H1 (cell line): ENCODE results near the gene CABLES2. TPM values are rescaled to one million over a fixed set of nuclear protein-coding genes. Genes with fewer than 3 reads are reported as not detected.

Experiments
- CTCF ChIA-PET: fragments of 300-600 bp; sonication (Branson Sonifier 250); formaldehyde crosslinking; loops from one replicate; lab custom pipeline; 2021; ENCODE audit not compliant: partially characterized antibody; lab: Charles Lee
- POLR2A ChIA-PET: fragments of 300-600 bp; sonication (Branson Sonifier 250); formaldehyde crosslinking; loops from one replicate; lab custom pipeline; 2021; ENCODE audit warnings: inconsistent platforms; ENCODE audit not compliant: partially characterized antibody; lab: Charles Lee
- DNase-seq, 2 experiments: peaks; one replicate each; pipeline versions ENCODE4 v3.0.0 to v3.0.0-alpha.2; 2010 to 2022; ENCODE audit warnings: low spot score in 2 of 2, low read depth in 1 of 2, mixed read lengths in 1 of 2
- FAIRE-seq: peaks from 2 replicates; lab custom pipeline; 2011; peaks lifted over from hg19 to GRCh38; lab: Jason Lieb, UNC
- H2AFZ ChIP-seq: 2 replicates; pipeline ENCODE4 v1.8.1; 2012; ENCODE audit warnings: low read length, inconsistent platforms
- H2AK5ac ChIP-seq: 2 replicates; pipeline ENCODE4 v1.6.1; 2013; ENCODE audit warnings: low read depth, low read length
- H2BK120ac ChIP-seq: replicated peaks from 2 replicates; pipeline ENCODE3; 2013; ENCODE audit warnings: low read depth, low read length, inconsistent platforms
- H2BK12ac ChIP-seq: 2 replicates; pipeline ENCODE4 v1.6.1; 2013; ENCODE audit warnings: low read depth, low read length
- H2BK15ac ChIP-seq: 2 replicates; pipeline ENCODE4 v1.6.1; 2013; ENCODE audit warnings: low read length
- H2BK20ac ChIP-seq: 2 replicates; pipeline ENCODE4 v1.6.1; 2013; ENCODE audit warnings: low read length
- H2BK5ac ChIP-seq: 2 replicates; pipeline ENCODE4 v1.6.1; 2013; ENCODE audit warnings: low read depth, low read length
- H3K14ac ChIP-seq: 2 replicates; pipeline ENCODE4 v1.6.1; 2013; ENCODE audit warnings: inconsistent platforms; ENCODE audit not compliant: insufficient read length
- H3K18ac ChIP-seq: 2 replicates; pipeline ENCODE4 v1.6.1; 2013; ENCODE audit warnings: low read length; ENCODE audit errors: extremely low read depth
- H3K23ac ChIP-seq: 2 replicates; pipeline ENCODE4 v1.6.1; 2013; ENCODE audit warnings: inconsistent platforms; ENCODE audit not compliant: insufficient read length
- H3K23me2 ChIP-seq: 2 replicates; pipeline ENCODE4 v1.6.1; 2013; ENCODE audit warnings: low read depth, low read length
- H3K27ac ChIP-seq: 2 replicates; pipeline ENCODE4 v1.6.1; 2011; ENCODE audit warnings: low read depth, low read length, inconsistent platforms
- H3K27me3 ChIP-seq, 4 experiments: replicated peaks in 1 of 4; 1 replicate in 1 of 4; 2 replicates in 3 of 4; pipeline versions ENCODE4 v1.6.1 to v1.8.1; 2011 to 2013; ENCODE audit warnings: low read length in 3 of 4, mild to moderate bottlenecking in 3 of 4, inconsistent platforms in 2 of 4, mixed read lengths in 2 of 4, moderate library complexity in 1 of 4; ENCODE audit not compliant: control insufficient read depth in 3 of 4, insufficient read depth in 3 of 4; ENCODE audit errors: extremely low read depth in 1 of 4
- H3K36me3 ChIP-seq, 4 experiments: 2 replicates each; pipeline versions ENCODE4 v1.6.1 to v1.8.1; 2011 to 2013; ENCODE audit warnings: mild to moderate bottlenecking in 4 of 4, low read length in 3 of 4, moderate library complexity in 2 of 4, control low read depth in 1 of 4, inconsistent platforms in 1 of 4; ENCODE audit not compliant: insufficient read depth in 4 of 4, control insufficient read depth in 2 of 4
- H3K4ac ChIP-seq: replicated peaks from 2 replicates; pipeline ENCODE3; 2013; ENCODE audit warnings: low read length, low read depth, mixed read lengths, inconsistent platforms; ENCODE audit not compliant: insufficient read length
- H3K4me1 ChIP-seq, 4 experiments: replicated peaks in 1 of 4; 1 replicate in 1 of 4; 2 replicates in 3 of 4; pipeline versions ENCODE4 v1.6.1 to v1.8.1; 2011 to 2013; ENCODE audit warnings: low read length in 3 of 4, inconsistent platforms in 2 of 4, mixed read lengths in 1 of 4; ENCODE audit not compliant: insufficient read depth in 4 of 4, control insufficient read depth in 3 of 4
- H3K4me2 ChIP-seq, 2 experiments: 2 replicates each; pipeline versions ENCODE4 v1.6.1 to v1.8.1; 2011 to 2013; ENCODE audit warnings: low read depth in 2 of 2, low read length in 2 of 2, control low read depth in 1 of 2, inconsistent platforms in 1 of 2, mild to moderate bottlenecking in 1 of 2; ENCODE audit not compliant: insufficient read depth in 1 of 2
- H3K4me3 ChIP-seq, 4 experiments: fragments of 200-600, 300-600 bp in 1 of 4; sonication (generic), shearing (Covaris generic), sonication (Bioruptor Twin) in 1 of 4; 2 replicates each; pipeline versions ENCODE4 v1.5.1 to v1.8.1; 2011 to 2016; ENCODE audit warnings: low read length in 4 of 4, low read depth in 3 of 4, control low read depth in 2 of 4, inconsistent platforms in 2 of 4, mild to moderate bottlenecking in 2 of 4, mixed read lengths in 1 of 4, moderate library complexity in 1 of 4; ENCODE audit not compliant: insufficient read depth in 2 of 4; ENCODE audit errors: extremely low read depth in 1 of 4
- H3K56ac ChIP-seq: replicated peaks from 2 replicates; pipeline ENCODE3; 2013; ENCODE audit warnings: low read depth, mild to moderate bottlenecking, mixed read lengths, low read length, inconsistent platforms; ENCODE audit not compliant: insufficient read length
- H3K79me1 ChIP-seq: 2 replicates; pipeline ENCODE4 v1.6.1; 2013; ENCODE audit warnings: low read depth, low read length, control low read depth
- H3K79me2 ChIP-seq, 2 experiments: 2 replicates each; pipeline versions ENCODE4 v1.6.1 to v1.8.1; 2012 to 2013; ENCODE audit warnings: low read length in 2 of 2, mild to moderate bottlenecking in 2 of 2, inconsistent platforms in 1 of 2; ENCODE audit not compliant: insufficient read depth in 2 of 2, control insufficient read depth in 1 of 2
- H3K9ac ChIP-seq, 4 experiments: replicated peaks in 1 of 4; 1 replicate in 1 of 4; 2 replicates in 3 of 4; pipeline versions ENCODE4 v1.6.1 to v1.8.1; 2011 to 2013; ENCODE audit warnings: low read depth in 3 of 4, low read length in 3 of 4, control low read depth in 2 of 4, mild to moderate bottlenecking in 2 of 4, moderate library complexity in 2 of 4, inconsistent platforms in 1 of 4; ENCODE audit errors: extremely low read depth in 1 of 4
- H3K9me3 ChIP-seq, 2 experiments: 2 replicates each; pipeline versions ENCODE4 v1.6.1 to v1.8.1; 2012 to 2013; ENCODE audit warnings: mild to moderate bottlenecking in 2 of 2, moderate library complexity in 2 of 2, control low read depth in 1 of 2, inconsistent platforms in 1 of 2, low read depth in 1 of 2, low read length in 1 of 2, mixed read lengths in 1 of 2; ENCODE audit not compliant: insufficient read depth in 2 of 2
- H4K20me1 ChIP-seq, 2 experiments: replicated peaks in 1 of 2; 2 replicates each; pipeline versions ENCODE3 to v1.8.1; 2011 to 2013; ENCODE audit warnings: inconsistent platforms in 2 of 2, low read length in 2 of 2, mild to moderate bottlenecking in 1 of 2; ENCODE audit not compliant: insufficient read depth in 2 of 2, control insufficient read depth in 1 of 2
- H4K5ac ChIP-seq: 2 replicates; pipeline ENCODE4 v1.6.1; 2013; ENCODE audit warnings: low read length, low read depth, mixed read lengths, inconsistent platforms; ENCODE audit not compliant: insufficient read length
- H4K8ac ChIP-seq: 2 replicates; pipeline ENCODE4 v1.8.0; 2013; ENCODE audit warnings: mild to moderate bottlenecking, moderate library complexity, low read length, inconsistent platforms; ENCODE audit not compliant: insufficient read depth; ENCODE audit errors: extremely low read depth
- H4K91ac ChIP-seq: replicated peaks from 2 replicates; pipeline ENCODE3; 2013; ENCODE audit warnings: low read length, mixed read lengths, inconsistent platforms; ENCODE audit not compliant: insufficient read length
- RFX5 ChIP-seq: IDR thresholded peaks from 2 replicates; pipeline ENCODE4 v1.6.1; 2011; ENCODE audit warnings: low read depth, low read length, improper control_type of control experiment, borderline replicate concordance
- WGBS, 2 experiments: shearing (Covaris generic) in 1 of 2; methylation state at CpG; one replicate each; pipeline versions ENCODE4 v1.1.6 to v1.1.7; 2013 to 2015; ENCODE audit warnings: low lambda C conversion rate in 2 of 2, mixed read lengths in 2 of 2, inconsistent platforms in 1 of 2, low coverage in 1 of 2, missing lambda C conversion rate in 1 of 2; ENCODE audit not compliant: insufficient replicate concordance in 2 of 2, insufficient coverage in 1 of 2, insufficient read length in 1 of 2; ENCODE audit errors: extremely low coverage in 1 of 2, missing lambda C conversion rate in 1 of 2; 5-methylcytosine and 5-hydroxymethylcytosine counted together
- polyA plus RNA-seq, 7 experiments: library from polyadenylated mRNA; depleted of rRNA in 3 of 7; stranded (reverse) in 5 of 7; unstranded in 2 of 7; fragments of >200 nt in 5 of 7; fragments of 200-250 nt in 2 of 7; gene quantifications; 1 replicate in 5 of 7; 2 replicates in 1 of 7; 4 replicates in 1 of 7; pipeline versions ENCODE4 v1.2.1 to v1.2.3, GENCODE V29; 2011 to 2013; ENCODE audit warnings: missing spikeins in 2 of 7, mixed read lengths in 2 of 7
- total RNA-seq: library from RNA; stranded (reverse); fragmentation: NEBNext Ultra II Directional; extraction: Animal tissue kit (Norgen Biotek cat#: 25700); gene quantifications from 2 replicates; pipeline ENCODE4 v1.2.1, GENCODE V29; 2021

Gene CABLES2
- total and polyA plus RNA-seq, 2 of the 8 experiments (the other 6 are each of a cell fraction or from before 2014, with no cell fraction given), result 8.0 to 8.8 TPM

- no peak overlapping the region for H2AK5ac ChIP-seq
- CTCF ChIA-PET, result interaction anchor here (0.9 to 1.7 kb wide), 7 partner anchors 9 to 55 kb away, joined by 3 to 6 read pairs (median 4); no protein-coding TSS in a partner anchor
- no peak overlapping the region for H3K56ac ChIP-seq
- DNase-seq, result no peak
- no peak overlapping the region for H3K4me3 ChIP-seq
- 91% methylated on average over 6 of the region's 6 CpGs; no CpG with 5 or more reads in 1 of the 2 experiments for WGBS, 2 experiments
- 0 out of 2 replicates have a peak, but pooled peaks cover 2% of the 10 kb centered on the region for H3K23me2 ChIP-seq
- no peak overlapping the region for H3K18ac ChIP-seq
- H2BK120ac ChIP-seq, result no peak overlapping the region
- H2BK15ac ChIP-seq, result no peak overlapping the region
- H3K14ac ChIP-seq, result no peak overlapping the region
- H3K9ac ChIP-seq, result no peak overlapping the region
- H3K79me1 ChIP-seq, result no peaks in the 10 kb centered on the region
- H3K4me1 ChIP-seq, result no peaks in the 10 kb centered on the region
- no peak overlapping the region for H2BK20ac ChIP-seq
- H2AFZ ChIP-seq, result no peak overlapping the region
- no peaks in the 10 kb centered on the region for H4K20me1 ChIP-seq
- no peaks in the 10 kb centered on the region for H3K36me3 ChIP-seq
- H2BK12ac ChIP-seq, result no peak overlapping the region
- FAIRE-seq, result no peak
- no peak overlapping the region for H3K23ac ChIP-seq
- H3K27me3 ChIP-seq, result no peaks in the 10 kb centered on the region
- no peak overlapping the region for H2BK5ac ChIP-seq
- H4K91ac ChIP-seq, result no peak overlapping the region
- H3K4me2 ChIP-seq, result no peak overlapping the region
- no peak overlapping the region for H4K5ac ChIP-seq
- no peak for TF ChIP-seq RFX5
- H3K4ac ChIP-seq, result no peak overlapping the region
- H4K8ac ChIP-seq, result no peak overlapping the region
- POLR2A ChIA-PET, result interaction anchor here (0.7 kb wide), 1 partner anchor 19 kb away, joined by 4 read pairs; no protein-coding TSS in a partner anchor
- no peak overlapping the region for H3K27ac ChIP-seq
- H3K9me3 ChIP-seq, result no peaks in the 10 kb centered on the region
- no peaks in the 10 kb centered on the region for H3K79me2 ChIP-seq
Measured at GRCh38 chr20:62444286-62444685, 37.2 kb upstream of the CABLES2 start.
